Ascending aorta (tissue), 2 donors: ENCODE results near the gene ARHGAP26. TPM values are rescaled to one million over a fixed set of nuclear protein-coding genes. Genes with fewer than 3 reads are reported as not detected.

Experiments used
- DNase-seq, 2 donors: peaks; one replicate each; pipeline ENCODE4 v3.0.0-alpha.2; 2019; ENCODE audit warnings: low spot score in 2 of 2
- H3K27ac ChIP-seq, 2 donors: fragments of 200-600 bp; sonication (generic); one replicate each; pipeline ENCODE4 v1.5.1; 2016 to 2017; ENCODE audit warnings: mild to moderate bottlenecking in 1 of 2
- H3K27me3 ChIP-seq: fragments of 200-600 bp; sonication (generic); one replicate; pipeline ENCODE4 v1.5.1; 2017
- H3K36me3 ChIP-seq, 2 donors: fragments of 200-600 bp; sonication (generic); one replicate each; pipeline ENCODE4 v1.5.1; 2016
- H3K4me1 ChIP-seq, 2 donors: fragments of 200-600 bp; sonication (generic); one replicate each; pipeline ENCODE4 v1.5.1; 2016 to 2017; ENCODE audit warnings: mild to moderate bottlenecking in 1 of 2
- H3K4me3 ChIP-seq, 2 donors: fragments of 200-600 bp; sonication (generic); one replicate each; pipeline ENCODE4 v1.5.1; 2016 to 2017; ENCODE audit warnings: mild to moderate bottlenecking in 1 of 2
- H3K9me3 ChIP-seq, 2 donors: fragments of 200-600 bp; sonication (generic); one replicate each; pipeline ENCODE4 v1.5.1; 2016
- intact Hi-C: fragments of 100-400 bp; cut with DNase I; formaldehyde crosslinking; loops from one replicate; pipeline ENCODE4 v1.15.1; 2023
- total RNA-seq: library from RNA; depleted of rRNA; stranded (reverse); fragments of >200 nt; gene quantifications from one replicate; pipeline ENCODE4 v1.1.0, GENCODE V29; 2016
- TF ChIP-seq, protein P1 (sequence below), 3 experiments: fragments of 200-600 bp in 2 of 3; fragments of 450-650 bp in 1 of 3; sonication (generic) in 2 of 3; IDR thresholded peaks; one replicate each; pipeline ENCODE4 v1.5.1; 2016 to 2019; ENCODE audit warnings: antibody characterized with exemption in 3 of 3, mild to moderate bottlenecking in 1 of 3, moderate library complexity in 1 of 3

ARHGAP26 gene
- total RNA-seq, 1 donor from 2014 or later, result 34.9 TPM

DNA sequence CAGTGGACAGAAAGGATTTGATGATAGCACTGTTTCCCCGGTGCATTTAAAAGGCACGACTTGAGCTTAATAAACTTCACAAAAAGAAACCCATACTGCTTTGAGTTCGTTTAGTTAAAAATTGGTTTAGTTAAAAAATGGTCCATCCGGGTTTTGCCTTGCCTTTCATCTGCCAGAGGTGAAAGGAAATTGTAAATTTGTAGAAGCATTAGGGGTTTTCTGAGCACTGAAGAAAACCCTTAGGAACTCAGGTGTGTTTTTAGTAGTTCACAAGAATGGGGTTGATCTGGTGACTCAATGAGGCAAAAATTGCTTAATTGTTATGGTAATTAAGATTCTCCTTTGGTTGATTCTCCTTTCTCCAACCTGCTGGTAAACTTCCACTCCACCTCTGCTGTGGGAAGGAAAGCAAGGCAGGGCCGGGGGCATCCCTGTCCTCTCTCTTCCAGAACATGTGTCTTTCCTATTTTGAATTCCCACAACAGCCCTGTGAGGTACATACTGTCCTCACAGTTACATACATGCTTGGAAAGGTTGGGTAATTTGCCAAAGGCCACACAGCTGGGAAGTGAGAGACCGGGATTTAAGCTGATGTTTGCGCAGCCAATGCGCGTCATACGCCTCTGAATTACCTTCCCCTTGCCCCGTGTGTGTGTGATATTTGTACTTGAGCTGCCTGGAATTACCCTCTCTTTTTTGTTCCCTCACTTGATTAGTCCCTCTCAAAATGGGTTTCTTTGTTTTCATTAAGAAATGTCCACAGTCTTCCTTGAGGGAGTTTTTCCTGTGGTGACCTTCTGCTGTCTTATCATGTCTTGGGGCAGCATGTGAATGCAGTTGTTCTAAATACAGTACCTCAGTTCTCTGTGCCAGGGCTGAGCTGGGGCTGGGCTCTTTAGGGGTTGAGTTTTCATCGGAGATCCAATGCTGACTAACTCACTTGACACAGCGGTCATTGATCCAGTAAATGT, 94.4 kb downstream of the ARHGAP26 start:
- Histone ChIP-seq H3K27ac (no peak overlapping the region), H3K4me1 (peaks cover under 1 to 22% of the 10 kb centered on the region in 2 donors)

GRCh38 chr5:142865631-142866030, 95.5 kb downstream of the ARHGAP26 start:
- no peak overlapping the region for H3K4me3 ChIP-seq
- no peaks in the 10 kb centered on the region for H3K27me3 ChIP-seq
- H3K4me1 ChIP-seq, result peaks cover 5 to 27% of the 10 kb centered on the region in 2 donors
- intact Hi-C loops, result loop anchor here (5.0 kb wide), 2 partner anchors 38 to 208 kb away; no protein-coding TSS in a partner anchor
- no peaks in the 10 kb centered on the region for H3K9me3 ChIP-seq
- TF ChIP-seq, protein P1, sequence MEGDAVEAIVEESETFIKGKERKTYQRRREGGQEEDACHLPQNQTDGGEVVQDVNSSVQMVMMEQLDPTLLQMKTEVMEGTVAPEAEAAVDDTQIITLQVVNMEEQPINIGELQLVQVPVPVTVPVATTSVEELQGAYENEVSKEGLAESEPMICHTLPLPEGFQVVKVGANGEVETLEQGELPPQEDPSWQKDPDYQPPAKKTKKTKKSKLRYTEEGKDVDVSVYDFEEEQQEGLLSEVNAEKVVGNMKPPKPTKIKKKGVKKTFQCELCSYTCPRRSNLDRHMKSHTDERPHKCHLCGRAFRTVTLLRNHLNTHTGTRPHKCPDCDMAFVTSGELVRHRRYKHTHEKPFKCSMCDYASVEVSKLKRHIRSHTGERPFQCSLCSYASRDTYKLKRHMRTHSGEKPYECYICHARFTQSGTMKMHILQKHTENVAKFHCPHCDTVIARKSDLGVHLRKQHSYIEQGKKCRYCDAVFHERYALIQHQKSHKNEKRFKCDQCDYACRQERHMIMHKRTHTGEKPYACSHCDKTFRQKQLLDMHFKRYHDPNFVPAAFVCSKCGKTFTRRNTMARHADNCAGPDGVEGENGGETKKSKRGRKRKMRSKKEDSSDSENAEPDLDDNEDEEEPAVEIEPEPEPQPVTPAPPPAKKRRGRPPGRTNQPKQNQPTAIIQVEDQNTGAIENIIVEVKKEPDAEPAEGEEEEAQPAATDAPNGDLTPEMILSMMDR (IDR thresholded peaks at IDR 0.05), result no peak
- DNase-seq, result no peak
- H3K27ac ChIP-seq, result no peak overlapping the region
- no peaks in the 10 kb centered on the region for H3K36me3 ChIP-seq

More for the DNA sequence above, 94.4 kb downstream of the ARHGAP26 start:
- TF ChIP-seq, protein P1 (IDR thresholded peaks at IDR 0.05), result no peak
- no peak overlapping the region for H3K4me3 ChIP-seq
- no peaks in the 10 kb centered on the region for H3K36me3 ChIP-seq
- no peaks in the 10 kb centered on the region for H3K27me3 ChIP-seq
- intact Hi-C loops, result loop anchor here (5.0 kb wide), 2 partner anchors 37 to 207 kb away; no protein-coding TSS in a partner anchor
- DNase-seq, result no peak
- no peaks in the 10 kb centered on the region for H3K9me3 ChIP-seq

DNA sequence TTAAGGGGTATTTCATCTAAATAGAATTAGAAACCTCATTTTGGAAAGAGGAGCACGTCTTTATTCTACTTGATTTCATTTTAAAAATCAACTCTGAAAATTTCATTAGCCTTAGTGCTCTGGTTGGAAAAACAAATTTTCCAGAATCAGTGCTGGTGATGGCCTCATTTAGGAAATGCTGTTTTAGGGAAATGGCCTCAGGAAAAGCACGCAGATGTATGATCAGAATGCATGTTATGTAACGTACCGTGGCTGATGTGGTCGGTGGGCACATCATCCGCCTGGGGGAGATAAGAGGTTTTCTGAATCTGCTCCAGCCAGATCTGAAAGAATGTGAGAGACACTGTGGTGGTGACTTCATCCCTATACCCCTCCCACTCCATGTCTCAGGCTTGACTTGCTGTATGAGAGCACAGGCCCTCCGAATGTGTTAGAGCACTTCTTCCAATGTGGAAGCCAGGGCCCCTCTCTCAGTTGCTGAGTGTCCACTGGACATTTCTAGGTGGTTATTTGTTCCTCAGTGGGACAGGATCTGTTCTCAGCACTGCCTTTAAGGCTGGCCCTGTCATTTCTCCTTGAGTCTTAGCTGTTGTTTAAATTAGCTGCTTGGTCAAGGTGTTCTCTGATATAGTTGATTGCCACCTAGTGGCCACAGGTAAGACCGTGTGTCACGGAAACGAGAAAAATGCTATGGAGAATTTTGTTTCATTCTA, 96.5 kb downstream of the ARHGAP26 start:
- Histone ChIP-seq H3K27ac (no peak overlapping the region), H3K9me3 (no peaks in the 10 kb centered on the region), H3K36me3 (no peaks in the 10 kb centered on the region), H3K27me3 (no peaks in the 10 kb centered on the region), H3K4me1 (peaks cover 5 to 28% of the 10 kb centered on the region in 2 donors), H3K4me3 (no peak overlapping the region)
- intact Hi-C loops, result loop anchor here (1.0 to 5.0 kb wide), 3 partner anchors 39 to 209 kb away; partner anchors contain the start of gene ARHGAP26
- DNase-seq, result no peak
- TF ChIP-seq, protein P1 (IDR thresholded peaks at IDR 0.05), result peak; percentile 46 to 65 (median 65)

DNA sequence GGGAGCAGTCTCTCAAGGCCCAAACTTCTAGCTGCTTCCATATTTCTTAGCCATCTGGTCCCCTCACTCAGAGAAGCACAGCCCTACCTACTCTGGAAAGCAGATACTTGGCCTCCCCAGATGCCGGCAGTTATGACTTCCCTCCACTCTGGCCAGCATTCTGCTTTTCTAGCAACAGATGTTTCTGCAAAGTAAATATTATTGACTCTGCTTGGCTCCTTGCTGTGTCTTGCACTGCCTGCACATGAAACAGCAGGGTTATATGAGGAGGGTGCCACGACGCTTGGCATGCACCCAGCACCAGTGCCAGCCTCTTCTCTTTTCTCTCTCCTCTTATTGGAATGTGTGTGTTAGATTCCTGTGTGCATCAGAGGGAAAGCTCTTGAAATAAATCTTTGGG, 99.7 kb downstream of the ARHGAP26 start:
- TF ChIP-seq, protein P1 (IDR thresholded peaks at IDR 0.05), result no peak

GRCh38 chr5:142870532-142871362, 100.6 kb downstream of the ARHGAP26 start:
- Histone ChIP-seq H3K27me3 (no peaks in the 10 kb centered on the region), H3K27ac (no peak overlapping the region), H3K4me3 (no peak overlapping the region), H3K9me3 (no peaks in the 10 kb centered on the region), H3K36me3 (no peaks in the 10 kb centered on the region), H3K4me1 (peaks cover 13 to 40% of the 10 kb centered on the region in 2 donors)
- DNase-seq, result no peak
- intact Hi-C loops, result no loop called here
- TF ChIP-seq, protein P1 (IDR thresholded peaks at IDR 0.05), result no peak

More for the DNA sequence above, 99.7 kb downstream of the ARHGAP26 start:
- no peaks in the 10 kb centered on the region for H3K27me3 ChIP-seq
- DNase-seq, result no peak
- peaks cover 8 to 35% of the 10 kb centered on the region in 2 donors for H3K4me1 ChIP-seq
- intact Hi-C loops, result loop anchor here (5.0 kb wide), 2 partner anchors 43 to 213 kb away; no protein-coding TSS in a partner anchor
- no peak overlapping the region for H3K4me3 ChIP-seq
- no peaks in the 10 kb centered on the region for H3K36me3 ChIP-seq
- H3K9me3 ChIP-seq, result no peaks in the 10 kb centered on the region
- no peak overlapping the region for H3K27ac ChIP-seq
